ENCODE data around the gene HAP1.

DNA sequence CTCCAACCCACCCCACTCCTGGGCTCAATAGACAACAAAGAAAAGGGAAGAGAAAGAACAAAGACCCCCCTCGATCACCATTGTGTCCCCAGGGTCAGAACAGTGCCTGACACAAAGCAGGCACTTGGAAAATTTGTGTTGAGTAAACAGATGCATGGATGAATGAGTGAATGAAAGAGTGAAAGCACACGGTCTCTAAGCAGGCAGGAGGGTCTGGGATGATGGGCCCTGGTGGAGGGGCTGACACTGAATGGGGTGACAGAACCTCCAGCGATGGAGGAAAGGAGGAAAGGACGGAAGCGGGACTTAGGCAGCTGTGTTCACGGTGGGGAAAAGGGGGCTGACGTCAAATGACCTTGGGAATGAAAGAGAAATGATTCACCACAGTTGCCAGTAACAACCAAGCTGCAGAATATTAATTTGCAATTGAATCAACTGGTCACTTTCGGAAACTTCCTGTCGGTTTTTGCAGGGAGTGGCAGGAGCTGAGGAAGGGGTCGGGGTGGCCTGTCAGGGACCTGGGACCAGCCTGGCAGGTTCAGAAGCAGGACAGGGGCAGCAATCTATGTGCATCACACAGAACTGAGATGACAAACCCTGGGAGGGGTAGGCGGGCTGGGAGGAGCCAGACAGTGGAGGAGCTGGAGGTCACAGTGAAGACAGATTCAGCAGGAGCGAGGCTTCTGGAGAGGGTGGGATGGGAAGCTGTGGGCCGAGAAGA lies 29.0 kb downstream of the HAP1 start:
- TF ChIP-seq, protein P1, sequence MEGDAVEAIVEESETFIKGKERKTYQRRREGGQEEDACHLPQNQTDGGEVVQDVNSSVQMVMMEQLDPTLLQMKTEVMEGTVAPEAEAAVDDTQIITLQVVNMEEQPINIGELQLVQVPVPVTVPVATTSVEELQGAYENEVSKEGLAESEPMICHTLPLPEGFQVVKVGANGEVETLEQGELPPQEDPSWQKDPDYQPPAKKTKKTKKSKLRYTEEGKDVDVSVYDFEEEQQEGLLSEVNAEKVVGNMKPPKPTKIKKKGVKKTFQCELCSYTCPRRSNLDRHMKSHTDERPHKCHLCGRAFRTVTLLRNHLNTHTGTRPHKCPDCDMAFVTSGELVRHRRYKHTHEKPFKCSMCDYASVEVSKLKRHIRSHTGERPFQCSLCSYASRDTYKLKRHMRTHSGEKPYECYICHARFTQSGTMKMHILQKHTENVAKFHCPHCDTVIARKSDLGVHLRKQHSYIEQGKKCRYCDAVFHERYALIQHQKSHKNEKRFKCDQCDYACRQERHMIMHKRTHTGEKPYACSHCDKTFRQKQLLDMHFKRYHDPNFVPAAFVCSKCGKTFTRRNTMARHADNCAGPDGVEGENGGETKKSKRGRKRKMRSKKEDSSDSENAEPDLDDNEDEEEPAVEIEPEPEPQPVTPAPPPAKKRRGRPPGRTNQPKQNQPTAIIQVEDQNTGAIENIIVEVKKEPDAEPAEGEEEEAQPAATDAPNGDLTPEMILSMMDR (IDR thresholded peaks at IDR 0.05 in 4 of 5, conservative IDR thresholded peaks at IDR 0.05 in 1 of 5), result no peak
- TF ChIP-seq POLR2A (IDR thresholded peaks at IDR 0.05), result no peak
